Measurements from ENCODE around the gene THSD7A. TPM values are rescaled to one million over a fixed set of nuclear protein-coding genes. Genes with fewer than 3 reads are reported as not detected.

The THSD7A gene
- total and polyA plus RNA-seq, 2 of the 13 experiments (the other 11 are each of a cell fraction or from before 2014, with no cell fraction given) = 0.01 to 0.07 TPM

DNA sequence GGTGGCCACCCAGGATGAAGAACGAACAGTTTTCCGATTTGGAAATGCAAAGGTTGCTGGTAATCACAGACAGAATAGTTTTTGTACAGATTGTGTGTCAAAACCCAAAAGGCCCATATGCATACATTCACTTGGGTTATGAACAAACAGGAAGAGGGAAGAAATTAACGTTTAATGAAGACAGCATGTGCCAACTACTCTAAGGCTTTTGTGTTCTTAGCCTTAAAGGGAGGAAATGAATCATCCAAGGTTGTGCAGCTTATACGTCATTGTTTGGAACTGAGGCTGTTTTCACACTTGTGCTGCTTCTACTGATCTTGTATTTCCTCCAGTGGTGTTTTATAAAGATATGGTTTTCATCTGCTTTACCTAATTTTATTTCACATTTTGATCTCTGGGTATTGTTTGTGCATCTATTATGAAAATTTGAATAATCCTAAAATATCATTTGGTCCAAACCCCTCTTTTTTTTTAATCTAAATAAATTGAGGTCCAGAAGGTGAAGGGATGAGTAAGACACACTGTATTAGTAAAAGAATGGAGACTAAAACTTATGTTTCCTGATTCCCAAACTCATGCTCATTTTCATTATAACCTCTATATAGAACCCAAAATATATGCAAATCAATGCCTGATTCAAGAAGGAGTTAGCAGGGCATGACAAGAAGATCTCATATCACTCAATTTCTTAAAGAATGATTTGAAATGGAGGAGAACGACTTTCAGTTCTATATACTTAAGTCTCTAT is 373.1 kb downstream of the THSD7A start (continued):
- TF ChIP-seq, protein P1, sequence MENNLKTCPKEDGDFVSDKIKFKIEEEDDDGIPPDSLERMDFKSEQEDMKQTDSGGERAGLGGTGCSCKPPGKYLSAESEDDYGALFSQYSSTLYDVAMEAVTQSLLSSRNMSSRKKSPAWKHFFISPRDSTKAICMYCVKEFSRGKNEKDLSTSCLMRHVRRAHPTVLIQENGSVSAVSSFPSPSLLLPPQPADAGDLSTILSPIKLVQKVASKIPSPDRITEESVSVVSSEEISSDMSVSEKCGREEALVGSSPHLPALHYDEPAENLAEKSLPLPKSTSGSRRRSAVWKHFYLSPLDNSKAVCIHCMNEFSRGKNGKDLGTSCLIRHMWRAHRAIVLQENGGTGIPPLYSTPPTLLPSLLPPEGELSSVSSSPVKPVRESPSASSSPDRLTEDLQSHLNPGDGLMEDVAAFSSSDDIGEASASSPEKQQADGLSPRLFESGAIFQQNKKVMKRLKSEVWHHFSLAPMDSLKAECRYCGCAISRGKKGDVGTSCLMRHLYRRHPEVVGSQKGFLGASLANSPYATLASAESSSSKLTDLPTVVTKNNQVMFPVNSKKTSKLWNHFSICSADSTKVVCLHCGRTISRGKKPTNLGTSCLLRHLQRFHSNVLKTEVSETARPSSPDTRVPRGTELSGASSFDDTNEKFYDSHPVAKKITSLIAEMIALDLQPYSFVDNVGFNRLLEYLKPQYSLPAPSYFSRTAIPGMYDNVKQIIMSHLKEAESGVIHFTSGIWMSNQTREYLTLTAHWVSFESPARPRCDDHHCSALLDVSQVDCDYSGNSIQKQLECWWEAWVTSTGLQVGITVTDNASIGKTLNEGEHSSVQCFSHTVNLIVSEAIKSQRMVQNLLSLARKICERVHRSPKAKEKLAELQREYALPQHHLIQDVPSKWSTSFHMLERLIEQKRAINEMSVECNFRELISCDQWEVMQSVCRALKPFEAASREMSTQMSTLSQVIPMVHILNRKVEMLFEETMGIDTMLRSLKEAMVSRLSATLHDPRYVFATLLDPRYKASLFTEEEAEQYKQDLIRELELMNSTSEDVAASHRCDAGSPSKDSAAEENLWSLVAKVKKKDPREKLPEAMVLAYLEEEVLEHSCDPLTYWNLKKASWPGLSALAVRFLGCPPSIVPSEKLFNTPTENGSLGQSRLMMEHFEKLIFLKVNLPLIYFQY (CRISPR knock-in tag; IDR thresholded peaks at IDR 0.05; ENCODE audit: borderline replicate concordance) = no peak
- TF ChIP-seq SP1 (IDR thresholded peaks at IDR 0.05) (no peak), SP1 (CRISPR knock-in tag; IDR thresholded peaks at IDR 0.05) (no peak), ZNF44 (CRISPR knock-in tag; IDR thresholded peaks at IDR 0.05) (no peak)

DNA sequence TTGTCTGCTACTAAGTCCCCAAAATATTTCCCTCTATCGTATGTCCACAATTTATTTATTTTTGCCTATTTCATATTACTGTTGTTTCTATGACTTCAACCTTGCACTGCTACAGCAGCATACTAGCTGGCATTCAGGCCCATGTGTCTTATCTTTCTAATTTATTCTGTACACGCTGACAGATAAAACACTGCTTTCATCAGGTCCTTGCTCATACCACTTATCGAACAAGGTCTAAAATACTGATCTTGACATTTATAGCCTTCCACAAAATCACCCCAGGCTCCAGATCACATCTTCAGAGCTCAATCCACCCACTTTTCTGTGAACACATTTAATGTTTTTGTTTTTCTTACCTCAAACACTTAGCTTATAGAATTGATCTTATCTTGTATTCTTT is 374.6 kb downstream of the THSD7A start:
- ATAC-seq = no peak
- no peak overlapping the region for H3K4me2 ChIP-seq (ENCODE audit: low read depth, low read length)
- no peak overlapping the region for H3K27ac ChIP-seq (ENCODE audit: extremely low read length, insufficient read depth, low read length)
- H2AFZ ChIP-seq (ENCODE audit: low read length) = no peak overlapping the region
- no peaks in the 10 kb centered on the region for H3K79me2 ChIP-seq (ENCODE audit: insufficient read depth, low read length)
- FAIRE-seq = no peak
- no peaks in the 10 kb centered on the region for H3K9me3 ChIP-seq (ENCODE audit: low read length)
- 46% methylated on average over 3 of the region's 3 CpGs for WGBS (ENCODE audit: low lambda C conversion rate)
- no peak overlapping the region for H3K4me3 ChIP-seq (replicated peaks in 1 of 3; ENCODE audit: insufficient read depth in 1 of 3, low read depth in 2 of 3, low read length in 3 of 3)
- in situ Hi-C loops (cut with HindIII; ENCODE audit: extremely low pct_ligation_motif_present, low pct_unique_long_range_greater_than_20kb) = no loop called here
- H3K36me3 ChIP-seq (replicated peaks in 1 of 2; ENCODE audit: control insufficient read depth in 1 of 2, insufficient read depth in 2 of 2, low read length in 2 of 2) = no peaks in the 10 kb centered on the region
- H3K9ac ChIP-seq (ENCODE audit: insufficient read depth, low read depth, low read length) = no peak overlapping the region
- no peaks in the 10 kb centered on the region for H3K27me3 ChIP-seq (ENCODE audit: control insufficient read depth in 1 of 2, insufficient read depth in 2 of 2, low read length in 2 of 2)
- H4K20me1 ChIP-seq (ENCODE audit: insufficient read depth, low read length) = no peaks in the 10 kb centered on the region
- no peak for DNase-seq (ENCODE audit: low spot score)
- ChIA-PET POLR2A (no interaction called here), CTCF (ENCODE audit: low intra/inter-chr PET ratio, low total read pairs) (no interaction called here)
- BruUV-seq (replicated peaks) = no TSS peak
- intact Hi-C loops (cut with micrococcal nuclease; ENCODE audit: unreplicated experiment) = no loop called here
- H3K4me1 ChIP-seq (ENCODE audit: insufficient read depth, low read length) = no peaks in the 10 kb centered on the region
- no peak for TF ChIP-seq NKX3-1 (CRISPR knock-in tag; IDR thresholded peaks at IDR 0.05)
- TF ChIP-seq, protein P2, sequence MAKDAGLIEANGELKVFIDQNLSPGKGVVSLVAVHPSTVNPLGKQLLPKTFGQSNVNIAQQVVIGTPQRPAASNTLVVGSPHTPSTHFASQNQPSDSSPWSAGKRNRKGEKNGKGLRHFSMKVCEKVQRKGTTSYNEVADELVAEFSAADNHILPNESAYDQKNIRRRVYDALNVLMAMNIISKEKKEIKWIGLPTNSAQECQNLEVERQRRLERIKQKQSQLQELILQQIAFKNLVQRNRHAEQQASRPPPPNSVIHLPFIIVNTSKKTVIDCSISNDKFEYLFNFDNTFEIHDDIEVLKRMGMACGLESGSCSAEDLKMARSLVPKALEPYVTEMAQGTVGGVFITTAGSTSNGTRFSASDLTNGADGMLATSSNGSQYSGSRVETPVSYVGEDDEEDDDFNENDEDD (CRISPR knock-in tag; IDR thresholded peaks at IDR 0.05; ENCODE audit: borderline replicate concordance) = no peak
- no peak for TF ChIP-seq FOXO1 (CRISPR knock-in tag; IDR thresholded peaks at IDR 0.05)
- TF ChIP-seq PCBP2 (optimal IDR thresholded peaks at IDR 0.05; ENCODE audit: low read depth, low read length, poor library complexity, severe bottlenecking) = no peak
- TF ChIP-seq HNRNPUL1 (IDR thresholded peaks at IDR 0.05; ENCODE audit: low read depth, low read length) = no peak
- TF ChIP-seq HOXD1 (CRISPR knock-in tag; IDR thresholded peaks at IDR 0.05) = no peak
